Hippocampal formation (tissue), 2 donors: Measurements from ENCODE around the gene MACROH2A2.
"Not testable (repeated sequence)": the region's sequence is repeated elsewhere in the genome, so short reads cannot be mapped to it uniquely, and the experiment has no call there.

Experiments
- DNase-seq, 2 donors: peaks; one replicate each; lab custom pipeline; 2025; lab: John Stamatoyannopoulos, UW

The MACROH2A2 gene

DNA sequence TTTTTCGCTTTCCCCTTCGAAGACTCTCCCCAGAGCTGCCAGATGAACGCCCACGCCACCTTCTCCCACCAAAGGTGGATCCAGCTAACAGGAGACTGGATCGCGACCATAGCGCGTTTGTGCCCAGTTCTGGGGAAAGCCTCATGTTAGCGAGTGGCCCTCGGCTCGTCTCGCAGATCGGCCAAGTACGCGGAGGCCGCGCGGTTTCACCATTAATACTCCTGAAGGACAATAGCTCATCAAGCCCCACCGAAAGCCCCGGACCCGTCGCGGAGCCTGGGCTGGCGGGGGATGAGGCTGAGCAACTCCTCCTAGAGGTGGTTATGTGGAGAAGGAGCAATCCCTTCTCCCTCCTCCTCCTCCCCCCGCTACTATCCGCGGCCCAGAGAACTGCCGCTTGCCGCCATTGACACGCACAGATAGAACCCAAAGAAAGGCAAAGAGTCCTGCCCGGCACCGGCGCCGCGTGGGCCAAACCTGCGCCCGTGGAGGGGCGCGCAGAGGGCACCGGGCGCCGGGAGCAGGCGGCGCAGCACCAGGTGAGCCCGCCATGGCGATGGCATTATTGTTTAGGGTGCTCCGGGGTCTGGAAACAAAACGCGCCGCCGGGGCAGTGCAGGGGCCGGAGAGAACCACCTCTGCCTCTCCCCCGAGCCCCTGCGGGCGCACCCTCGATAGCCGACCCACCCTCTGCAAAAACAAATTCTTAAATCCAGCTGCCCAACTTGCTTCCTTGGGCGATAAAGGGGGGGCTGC, at the start of gene MACROH2A2:
MACROH2A2 (plus strand) TSS at position 385 of the 756 bp plus-strand sequence. CDS start 22,813 bp downstream, outside the sequence.
- DNase-seq: peak; percentile 49 to 63

GRCh38 chr10:70007116-70007820, 45.4 kb upstream of the MACROH2A2 start:
- DNase-seq: no peak

DNA sequence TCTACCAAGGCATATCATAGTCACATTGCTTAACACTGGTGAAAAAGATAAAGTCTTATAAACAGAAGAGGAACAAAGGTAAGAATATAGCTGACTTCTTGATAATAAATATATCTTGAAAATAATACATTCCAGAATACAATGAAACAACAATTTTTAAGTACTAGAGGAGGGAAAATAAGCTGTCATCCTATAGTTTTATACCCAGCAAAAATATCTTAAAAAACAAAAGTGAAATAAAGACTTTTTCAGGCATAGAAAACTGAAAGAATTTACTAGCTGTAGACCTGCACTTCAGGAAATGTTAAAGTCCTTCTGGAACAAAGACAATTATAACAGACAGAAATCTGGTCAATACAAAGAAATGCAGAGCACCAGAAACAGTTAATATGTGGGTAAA, 21.4 kb upstream of the MACROH2A2 start:
- no peak for DNase-seq

GRCh38 chr10:70032667-70033289, 19.9 kb upstream of the MACROH2A2 start:
- no peak for DNase-seq

DNA sequence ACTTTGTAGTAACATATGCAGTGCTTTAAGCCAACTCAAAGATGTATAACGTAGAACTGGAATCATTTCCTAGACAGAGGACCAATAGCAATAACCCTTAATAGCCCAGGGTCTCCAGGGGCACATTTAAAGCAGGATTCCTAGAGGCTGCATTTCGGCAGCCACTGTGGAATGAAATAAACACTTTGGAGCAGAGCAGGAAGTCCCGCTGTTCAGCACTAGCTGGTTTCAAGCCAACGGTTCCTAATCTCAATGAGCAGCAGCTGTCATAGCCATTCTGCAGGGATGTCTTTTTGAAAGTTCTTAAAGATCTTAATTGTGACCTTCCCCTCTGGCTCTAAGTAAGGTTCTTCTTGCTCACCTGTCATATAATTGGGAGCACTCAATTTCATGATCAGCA, 18.4 kb upstream of the MACROH2A2 start:
- no peak for DNase-seq

GRCh38 chr10:70035531-70035930, 17.1 kb upstream of the MACROH2A2 start:
- DNase-seq: no peak

DNA sequence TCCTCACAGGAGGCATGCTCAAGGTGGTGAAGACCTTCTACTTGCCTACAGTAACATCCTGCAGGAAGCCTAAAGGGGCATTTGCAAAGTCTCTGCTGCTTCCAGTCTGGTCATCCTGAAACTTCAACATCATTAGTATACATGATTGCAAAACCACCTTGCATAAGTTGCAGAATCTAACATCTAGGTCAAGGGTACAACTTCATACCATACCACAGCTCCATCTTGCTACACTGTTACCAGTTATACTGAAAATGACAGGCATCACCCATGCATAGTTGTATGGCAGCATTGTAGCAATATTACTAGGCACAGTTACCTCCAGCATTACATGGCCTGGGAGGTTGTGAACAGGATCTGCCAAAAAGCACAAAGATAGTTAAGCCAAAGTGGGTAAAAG, 13.7 kb upstream of the MACROH2A2 start:
- DNase-seq: no peak

DNA sequence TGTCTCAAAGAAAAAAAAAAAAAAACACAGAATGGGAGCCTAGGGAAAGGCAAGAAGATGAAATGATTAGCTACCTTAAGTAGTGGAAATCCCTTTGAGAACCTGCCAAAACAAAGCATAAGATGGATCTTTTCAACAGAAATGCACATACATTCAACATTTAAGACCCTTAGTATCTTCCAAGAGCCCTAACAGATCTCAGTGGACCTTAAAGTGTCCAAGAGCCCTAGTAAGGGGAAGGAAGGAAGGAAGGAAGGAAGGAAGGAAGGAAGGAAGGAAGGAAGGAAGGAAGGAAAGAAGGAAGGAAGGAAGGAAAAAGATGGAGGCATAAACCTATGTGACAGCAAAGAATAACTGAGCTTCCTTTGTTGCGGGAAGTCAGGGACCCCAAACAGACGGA, 11.6 kb upstream of the MACROH2A2 start:
- no peak for DNase-seq

DNA sequence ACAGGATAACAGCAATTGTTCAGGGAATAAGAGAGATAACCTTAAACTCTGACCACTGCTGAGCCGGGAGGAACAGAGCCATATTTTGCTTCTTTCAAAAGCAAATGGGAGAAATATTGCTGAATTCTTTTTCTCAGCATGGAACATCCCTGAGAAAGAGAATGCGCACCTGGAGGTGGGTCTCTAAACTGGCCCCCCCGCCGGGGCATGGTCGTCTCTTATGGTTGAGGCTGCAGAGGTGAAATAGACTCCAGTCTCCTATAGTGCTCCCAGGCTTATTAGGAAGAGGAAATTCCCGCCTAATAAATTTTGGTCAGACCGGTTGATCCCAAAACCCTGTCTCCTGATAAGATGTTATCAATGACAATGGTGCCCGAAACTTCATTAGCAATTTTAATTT, 10.9 kb upstream of the MACROH2A2 start:
- not testable (repeated sequence) for DNase-seq

DNA sequence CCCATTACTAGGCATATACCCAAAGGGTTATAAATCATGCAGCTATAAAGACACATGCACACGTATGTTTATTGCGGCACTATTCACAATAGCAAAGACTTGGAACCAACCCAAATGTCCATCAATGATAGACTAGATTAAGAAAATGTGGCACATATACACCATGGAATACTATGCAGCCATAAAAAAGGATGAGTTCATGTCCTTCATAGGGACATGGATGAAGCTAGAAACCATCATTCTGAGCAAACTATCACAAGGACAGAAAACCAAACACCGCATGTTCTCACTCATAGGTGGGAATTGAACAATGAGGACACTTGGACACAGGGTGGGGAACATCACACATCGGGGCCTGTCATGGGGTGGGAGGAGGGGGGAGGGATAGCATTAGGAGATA, 5.6 kb upstream of the MACROH2A2 start:
- DNase-seq: not testable (repeated sequence)

DNA sequence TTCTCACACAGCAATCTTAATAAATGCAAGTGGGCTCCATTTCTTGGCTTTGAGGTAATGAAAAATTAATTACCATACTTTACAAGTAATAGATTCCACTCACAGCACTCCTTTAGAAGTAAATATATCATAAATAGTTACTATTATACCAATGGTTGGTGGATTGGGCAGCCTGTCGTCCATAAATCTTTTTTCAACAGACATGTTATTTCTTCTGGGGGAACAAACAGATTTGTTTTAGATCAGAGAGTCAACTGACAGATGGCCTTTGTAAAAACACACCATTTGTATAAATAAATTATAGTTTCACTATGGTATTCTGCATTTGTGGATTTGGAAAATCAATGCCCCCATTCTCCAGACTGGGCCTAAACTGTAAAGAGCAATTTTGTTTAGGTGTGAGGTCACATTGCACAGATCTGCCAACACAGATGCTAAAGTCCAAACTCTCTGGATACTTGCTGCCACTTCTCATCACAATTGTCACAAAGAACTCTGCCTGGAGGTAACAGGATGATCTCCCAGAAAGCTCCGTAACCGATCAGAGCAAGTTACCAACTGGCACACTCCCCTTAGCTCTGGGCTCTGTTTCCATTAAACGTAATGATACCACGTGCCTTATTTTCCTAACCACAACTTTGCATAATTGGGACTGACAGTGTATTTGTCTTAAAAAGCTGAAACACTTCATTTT, 4.5 kb upstream of the MACROH2A2 start:
- no peak for DNase-seq

DNA sequence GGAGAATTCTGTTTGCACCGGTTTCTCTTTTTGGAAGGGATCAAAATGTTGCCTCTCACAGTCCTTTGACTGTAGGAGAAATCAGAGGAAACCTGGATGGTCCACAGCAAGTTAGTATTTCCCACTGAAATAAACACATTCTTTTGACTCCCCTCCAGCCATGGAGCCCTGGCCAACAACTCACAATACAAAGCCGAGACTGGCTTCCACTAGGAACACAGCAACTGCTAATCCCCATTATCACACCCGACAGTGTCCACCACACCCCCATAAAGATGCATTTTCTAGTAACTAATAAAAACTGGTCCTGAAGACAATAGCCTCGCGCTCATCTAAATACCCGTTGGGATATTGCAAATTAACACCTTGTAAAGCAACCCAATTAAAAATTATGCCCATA, 798 bp upstream of the MACROH2A2 start:
- no peak for DNase-seq

- peak in 1 of 2 donors; percentile 11 for DNase-seq
Measured at GRCh38 chr10:70053218-70053840, 683 bp downstream of the MACROH2A2 start.

- DNase-seq: no peak
Measured at GRCh38 chr10:70053841-70054288, 1.2 kb downstream of the MACROH2A2 start.

DNA sequence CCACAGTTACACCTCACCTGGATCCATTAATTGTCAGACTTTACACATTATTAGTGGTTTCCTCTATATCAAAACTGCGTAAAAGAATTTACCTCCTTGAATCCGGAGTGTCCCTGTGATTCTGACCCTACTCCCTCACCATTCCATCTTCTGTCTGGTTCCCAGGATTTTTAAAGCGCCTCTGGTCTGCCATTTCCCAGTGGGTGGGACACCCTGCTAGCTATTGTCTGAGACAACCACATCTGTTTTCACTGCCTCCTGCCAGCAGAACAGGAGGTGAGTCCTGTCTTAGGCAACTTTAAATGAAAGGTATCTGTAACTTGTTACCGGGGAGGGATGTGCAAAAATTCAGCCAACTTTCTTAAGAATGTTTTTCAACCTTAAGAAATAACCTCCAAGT, 2.3 kb downstream of the MACROH2A2 start:
- no peak for DNase-seq

DNA sequence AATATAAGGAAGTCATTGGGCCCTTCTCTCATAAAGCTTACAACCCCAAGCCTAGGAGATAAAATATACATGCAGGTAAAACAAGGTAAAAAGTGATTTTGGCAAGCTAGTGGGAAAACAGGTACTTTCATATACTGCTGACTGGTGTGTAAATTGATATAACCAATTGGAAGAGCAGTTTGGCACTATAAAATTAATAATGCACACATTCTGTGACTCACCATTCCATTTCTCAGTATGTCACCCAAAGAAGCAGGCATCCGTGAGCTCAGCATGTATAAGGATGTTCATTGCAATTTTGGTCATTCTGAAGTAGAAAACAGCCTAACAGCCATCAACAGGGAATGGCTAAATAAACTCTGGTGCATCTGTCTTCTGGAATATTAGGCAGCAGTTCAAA, 2.9 kb downstream of the MACROH2A2 start:
- no peak for DNase-seq

DNA sequence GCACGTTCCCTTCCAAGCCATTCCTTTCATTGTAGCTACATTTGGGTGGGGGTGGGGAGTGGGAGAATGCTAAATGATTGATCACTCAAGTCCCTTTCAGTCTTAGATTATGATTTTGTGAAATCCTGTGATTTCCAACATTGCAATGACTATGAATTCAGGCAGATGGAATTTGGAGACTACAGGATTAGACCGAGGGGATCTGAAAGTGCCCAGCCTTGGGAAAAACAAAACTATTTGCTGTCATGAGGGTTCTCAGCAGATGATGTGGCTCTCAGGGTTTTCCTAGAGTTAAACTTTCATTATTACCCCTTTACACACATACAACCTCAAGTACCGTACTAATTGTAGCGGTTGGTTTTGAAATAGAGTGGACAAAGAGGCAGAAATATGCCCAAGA, 4.7 kb downstream of the MACROH2A2 start:
- no peak for DNase-seq

DNA sequence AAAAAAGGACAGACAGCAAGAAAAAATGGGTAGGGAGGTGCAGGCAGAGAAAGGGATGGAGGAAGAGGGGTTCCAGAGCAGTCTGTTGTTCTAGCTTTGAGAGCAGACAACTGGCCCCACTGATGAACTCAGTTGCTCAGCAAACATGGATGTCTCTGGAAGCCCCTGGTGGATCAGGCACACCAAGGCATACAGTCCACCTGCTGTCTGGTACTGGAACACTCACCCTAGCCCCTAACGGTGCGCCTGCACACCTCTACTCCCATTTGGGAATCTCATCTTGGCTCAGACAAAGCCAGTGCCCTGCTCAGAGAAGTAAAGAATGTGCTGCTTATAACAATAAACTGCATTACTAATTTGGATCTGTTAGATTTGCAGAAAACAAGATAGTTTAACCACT, 7.7 kb downstream of the MACROH2A2 start:
- no peak for DNase-seq

DNA sequence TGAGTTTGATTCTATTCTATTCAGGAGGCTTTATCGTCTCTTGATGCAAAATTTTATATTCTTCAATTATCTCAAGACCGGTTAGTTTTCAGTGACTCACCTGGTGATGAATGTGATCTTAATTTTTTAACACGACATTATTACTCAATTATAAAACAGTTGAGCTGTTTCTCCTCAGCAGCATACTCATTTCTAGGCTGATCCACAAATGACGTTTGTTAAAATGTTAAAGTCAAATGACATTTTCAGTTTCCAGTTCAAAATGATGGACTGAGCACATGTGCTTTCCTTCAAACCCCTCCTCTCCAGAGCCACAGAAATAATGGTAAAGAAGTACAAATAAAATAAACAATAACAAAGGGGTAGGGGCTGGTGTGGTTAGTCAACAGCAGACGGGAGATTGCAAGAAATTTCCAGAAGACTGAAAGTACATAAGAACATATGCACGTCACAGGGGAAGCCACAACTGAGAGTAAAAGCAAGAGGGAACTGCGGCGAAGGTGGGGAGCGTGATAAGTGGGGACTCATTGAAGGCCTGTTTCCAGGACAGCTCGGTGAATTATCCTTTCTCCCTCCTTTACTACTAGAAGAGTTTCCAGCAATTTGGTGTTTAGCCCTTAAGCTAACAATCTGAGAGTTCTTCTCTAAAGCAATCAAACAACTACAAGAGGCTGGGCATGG, 10.9 kb downstream of the MACROH2A2 start:
- DNase-seq: no peak

DNA sequence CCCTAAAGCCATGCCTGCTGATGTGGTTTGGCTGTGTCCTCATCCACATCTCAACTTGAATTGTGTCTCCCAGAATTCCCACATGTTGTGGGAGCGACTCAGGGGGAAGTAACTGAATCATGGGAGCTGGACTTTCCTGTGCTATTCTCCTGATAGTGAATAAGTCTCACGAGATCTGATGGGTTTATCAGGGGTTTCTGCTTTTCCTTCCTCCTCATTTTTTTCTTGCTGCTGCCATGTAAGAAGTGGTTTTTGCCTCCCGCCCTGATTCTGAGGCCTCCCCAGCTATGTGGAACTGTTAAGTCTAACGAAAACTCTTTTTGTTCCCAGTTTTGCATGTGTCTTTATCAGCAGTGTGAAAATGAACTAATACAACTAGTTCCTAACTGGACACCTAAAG, 11.8 kb downstream of the MACROH2A2 start:
- no peak for DNase-seq

DNA sequence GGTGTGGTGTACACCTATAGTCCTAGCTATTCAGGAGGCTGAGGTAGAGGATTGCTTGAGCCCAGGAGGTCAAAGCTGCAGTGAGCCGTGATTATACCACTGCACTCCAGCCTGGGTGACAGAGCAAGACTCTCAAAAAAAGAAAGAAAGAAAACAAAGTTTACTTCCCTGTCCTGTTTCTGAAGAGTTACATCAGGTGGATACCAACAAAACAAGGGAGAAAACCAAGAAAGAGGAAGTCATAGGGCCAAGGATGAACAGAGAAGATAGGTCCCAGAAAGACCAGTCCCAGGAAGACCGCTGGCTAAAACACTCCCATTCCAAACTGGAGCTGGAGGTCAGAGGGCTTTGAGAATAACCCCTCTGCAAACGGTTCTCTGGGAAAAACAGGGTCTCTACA, 13.5 kb downstream of the MACROH2A2 start:
- DNase-seq: no peak
